Thyroid gland (tissue), 4 donors: ENCODE data around the gene PROM1.

Source experiments
- POLR2A ChIP-seq, 2 donors: fragments of 450-650 bp; IDR thresholded peaks; one replicate each; pipeline ENCODE4 v1.6.1; 2017; ENCODE audit warnings: antibody characterized with exemption in 2 of 2, mild to moderate bottlenecking in 2 of 2, moderate library complexity in 1 of 2
- TF ChIP-seq, protein P1 (sequence below), 6 experiments: fragments of 200-600 bp in 3 of 6; fragments of 450-650 bp in 3 of 6; sonication (generic) in 3 of 6; IDR thresholded peaks; one replicate each; pipeline ENCODE4 v1.5.1; 2016 to 2019; ENCODE audit warnings: antibody characterized with exemption in 6 of 6, mild to moderate bottlenecking in 2 of 6, inconsistent platforms in 1 of 6, moderate library complexity in 1 of 6

DNA sequence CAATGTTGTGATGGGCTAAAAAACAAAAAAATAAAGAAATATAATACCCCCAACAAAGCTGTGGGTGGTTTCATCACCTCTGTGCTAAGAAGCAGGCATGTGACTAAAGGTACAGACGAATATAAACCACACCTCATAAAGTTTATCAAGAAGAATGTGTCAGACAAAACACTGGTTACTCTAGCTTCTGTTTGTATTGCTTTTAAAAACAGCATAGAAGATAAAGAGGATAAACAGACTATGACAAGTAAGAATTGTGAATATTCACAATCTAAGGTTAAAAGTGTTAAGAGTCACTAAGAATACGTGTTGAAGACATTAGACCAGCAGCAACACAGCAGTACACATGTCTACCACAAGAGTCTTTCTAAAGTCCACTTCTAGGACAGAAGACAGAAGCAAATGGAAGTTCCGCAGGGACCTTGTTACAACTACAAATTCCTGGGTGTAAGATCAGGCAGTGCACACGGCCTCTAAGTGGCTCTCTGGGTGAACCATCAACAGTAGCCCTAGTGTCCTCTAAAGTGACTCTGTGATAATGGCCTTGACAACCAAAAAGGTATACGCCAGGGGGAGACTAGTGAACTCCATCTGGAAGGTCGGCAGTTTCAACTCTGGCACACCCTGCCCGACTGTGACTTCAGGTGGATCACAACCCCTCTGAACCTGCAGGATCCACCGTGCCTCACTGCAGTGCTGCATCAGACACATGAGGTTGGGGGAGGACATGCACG lies 112.6 kb downstream of the PROM1 start:
- TF ChIP-seq, protein P1, sequence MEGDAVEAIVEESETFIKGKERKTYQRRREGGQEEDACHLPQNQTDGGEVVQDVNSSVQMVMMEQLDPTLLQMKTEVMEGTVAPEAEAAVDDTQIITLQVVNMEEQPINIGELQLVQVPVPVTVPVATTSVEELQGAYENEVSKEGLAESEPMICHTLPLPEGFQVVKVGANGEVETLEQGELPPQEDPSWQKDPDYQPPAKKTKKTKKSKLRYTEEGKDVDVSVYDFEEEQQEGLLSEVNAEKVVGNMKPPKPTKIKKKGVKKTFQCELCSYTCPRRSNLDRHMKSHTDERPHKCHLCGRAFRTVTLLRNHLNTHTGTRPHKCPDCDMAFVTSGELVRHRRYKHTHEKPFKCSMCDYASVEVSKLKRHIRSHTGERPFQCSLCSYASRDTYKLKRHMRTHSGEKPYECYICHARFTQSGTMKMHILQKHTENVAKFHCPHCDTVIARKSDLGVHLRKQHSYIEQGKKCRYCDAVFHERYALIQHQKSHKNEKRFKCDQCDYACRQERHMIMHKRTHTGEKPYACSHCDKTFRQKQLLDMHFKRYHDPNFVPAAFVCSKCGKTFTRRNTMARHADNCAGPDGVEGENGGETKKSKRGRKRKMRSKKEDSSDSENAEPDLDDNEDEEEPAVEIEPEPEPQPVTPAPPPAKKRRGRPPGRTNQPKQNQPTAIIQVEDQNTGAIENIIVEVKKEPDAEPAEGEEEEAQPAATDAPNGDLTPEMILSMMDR (IDR thresholded peaks at IDR 0.05): no peak
- no peak for TF ChIP-seq POLR2A (IDR thresholded peaks at IDR 0.05)
